Ramos (cell line): ENCODE data around the gene IMMP2L.

Source experiments
- in situ Hi-C: fragments of 300-500 bp; cut with MboI; formaldehyde crosslinking; loops from one replicate; pipeline ENCODE4 v1.14.3; 2022; ENCODE audit warnings: low sequenced_read_pairs; ENCODE audit not compliant: unreplicated experiment

IMMP2L gene

DNA sequence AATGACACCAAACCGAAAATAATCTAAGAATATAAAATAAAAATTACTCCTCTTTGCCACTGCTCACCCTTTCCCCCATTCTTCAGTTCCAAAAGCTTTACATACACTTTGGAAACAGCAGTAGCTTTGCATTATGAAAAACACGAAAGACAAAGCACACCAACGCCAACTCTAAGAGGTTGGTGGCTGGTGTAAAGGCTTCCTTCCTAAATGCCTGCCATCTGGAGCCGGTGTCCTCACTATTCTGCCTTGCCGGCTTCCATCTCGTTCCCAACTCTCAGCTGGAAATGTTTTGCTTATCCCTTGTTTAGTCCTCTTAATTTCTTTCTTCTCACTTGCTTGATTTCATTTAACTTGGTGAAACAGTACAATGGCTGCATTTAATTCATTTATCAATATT is 752.5 kb downstream of the IMMP2L start:
- in situ Hi-C loops, result no loop called here

GRCh38 chr7:110808361-110808760 is 753.9 kb downstream of the IMMP2L start:
- in situ Hi-C loops, result no loop called here

DNA sequence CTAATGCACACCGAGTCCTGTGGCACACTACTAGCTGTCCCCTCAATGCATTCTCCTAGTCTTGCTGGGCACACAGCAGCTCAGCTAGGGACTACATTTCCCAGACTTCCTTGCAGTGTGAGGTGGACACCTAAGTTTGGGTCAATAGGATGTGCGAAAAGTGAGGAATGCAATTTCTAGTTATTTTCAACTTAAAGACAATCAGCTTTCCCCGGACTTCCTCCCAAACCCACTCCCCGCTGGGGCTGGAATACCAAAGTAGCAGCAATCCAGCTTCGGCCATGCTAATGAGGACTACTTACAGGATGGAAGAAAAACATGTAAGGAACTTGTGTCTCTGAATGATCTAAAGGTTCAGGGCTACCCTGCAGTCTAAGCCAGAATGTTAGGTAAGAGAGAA is 757.8 kb downstream of the IMMP2L start:
- in situ Hi-C loops, result no loop called here

- in situ Hi-C loops, result no loop called here
These were observed 758.6 kb downstream of the IMMP2L start for GRCh38 chr7:110803602-110804143.

DNA sequence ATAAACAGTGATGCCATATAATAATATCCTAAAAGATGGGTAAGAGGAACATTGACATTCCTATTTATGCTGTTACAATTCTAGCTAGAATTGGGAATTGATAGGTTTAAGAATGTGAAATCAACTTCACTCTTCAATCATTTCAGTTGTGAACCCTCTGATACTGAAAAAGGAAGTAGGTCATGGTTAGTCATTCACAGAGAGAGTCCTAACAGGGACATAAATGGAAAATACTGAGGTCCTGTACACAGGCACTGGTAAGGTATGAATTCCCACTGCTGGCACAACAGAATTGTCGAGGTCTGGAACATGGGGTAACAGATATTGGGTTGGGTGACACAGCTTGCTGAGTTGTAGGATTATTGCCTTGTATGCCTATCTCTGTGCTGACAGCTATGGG is 760.8 kb downstream of the IMMP2L start:
- in situ Hi-C loops, result no loop called here

DNA sequence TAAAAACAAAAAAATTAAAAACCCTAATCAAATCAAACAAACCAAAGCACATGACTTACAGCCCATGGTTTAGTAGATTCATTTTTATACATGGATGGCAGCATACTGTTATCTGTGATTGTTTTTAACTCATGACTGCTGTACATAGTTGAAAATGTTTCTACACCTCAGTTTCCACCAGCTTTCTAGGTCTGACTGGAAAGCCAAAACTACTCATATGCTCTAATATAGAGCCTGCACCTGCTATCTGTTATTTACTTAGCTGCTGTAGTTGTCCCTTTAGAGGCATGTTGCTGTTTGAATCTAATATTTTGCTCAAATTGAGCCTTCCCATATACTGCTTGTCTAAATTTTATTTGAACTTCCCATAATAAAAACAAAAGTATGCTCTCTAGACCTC is 761.3 kb downstream of the IMMP2L start:
- in situ Hi-C loops, result no loop called here

GRCh38 chr7:110797656-110798055 is 764.6 kb downstream of the IMMP2L start:
- in situ Hi-C loops, result no loop called here

DNA sequence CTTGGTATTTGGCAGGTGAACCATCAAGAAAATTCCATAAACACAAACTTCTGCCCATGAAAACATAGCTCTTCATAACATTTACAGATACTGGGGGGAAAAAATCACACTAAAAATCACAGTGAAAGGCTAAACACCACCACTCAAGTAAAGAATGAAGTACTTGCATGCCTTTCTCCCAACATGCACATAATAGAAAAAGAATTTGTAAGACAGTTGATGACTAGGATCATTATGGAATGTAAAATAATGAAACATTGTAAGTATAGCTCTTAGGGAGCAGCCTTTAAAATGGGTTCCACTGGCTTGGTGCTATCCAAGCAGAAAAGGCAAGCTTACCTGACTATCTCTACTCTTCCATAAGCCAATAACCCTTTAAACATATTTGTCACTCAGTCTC is 771.3 kb downstream of the IMMP2L start:
- in situ Hi-C loops, result no loop called here

GRCh38 chr7:110786328-110786965 is 775.8 kb downstream of the IMMP2L start:
- in situ Hi-C loops, result no loop called here

- in situ Hi-C loops, result no loop called here
These were observed 777.5 kb downstream of the IMMP2L start for GRCh38 chr7:110784749-110785148.

DNA sequence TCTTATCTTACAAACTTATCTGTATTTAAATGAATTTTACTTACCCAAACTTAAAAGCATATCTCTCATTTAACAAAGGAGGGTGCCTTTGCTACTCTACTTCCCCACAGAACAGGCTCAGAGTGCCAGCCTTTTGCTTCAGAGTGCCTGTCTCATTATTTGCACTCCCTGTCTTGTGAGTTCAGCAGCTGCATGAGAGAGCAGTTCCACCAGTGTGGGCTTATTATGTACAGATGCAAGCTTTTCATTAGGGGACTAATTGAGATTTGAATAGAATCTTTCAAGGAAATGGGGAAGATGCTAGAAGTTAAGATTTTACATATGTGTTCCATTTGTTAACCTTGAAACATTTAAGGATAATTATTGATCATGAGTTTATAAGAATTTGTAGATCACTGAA is 781.6 kb downstream of the IMMP2L start:
- in situ Hi-C loops, result no loop called here

GRCh38 chr7:110779339-110779738 is 783.0 kb downstream of the IMMP2L start:
- in situ Hi-C loops, result no loop called here

DNA sequence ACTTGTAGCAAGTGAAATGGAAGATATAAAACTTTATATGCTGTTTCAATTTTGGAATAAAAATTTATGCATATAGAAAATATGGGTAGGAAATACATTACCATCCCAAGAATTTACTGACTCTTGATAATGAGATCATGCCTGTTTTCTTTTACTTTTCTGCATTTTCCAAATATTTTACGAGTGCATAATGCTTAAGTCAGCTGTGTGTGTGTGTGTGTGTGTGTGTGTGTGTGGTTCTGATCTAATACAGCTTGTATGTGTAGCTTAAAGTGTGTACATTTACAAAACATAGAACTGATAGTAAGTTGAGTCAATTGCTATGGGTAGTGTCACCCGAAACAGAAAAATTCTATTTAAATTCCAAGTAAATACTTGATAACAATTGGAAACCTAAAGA is 787.2 kb downstream of the IMMP2L start:
- in situ Hi-C loops, result no loop called here

DNA sequence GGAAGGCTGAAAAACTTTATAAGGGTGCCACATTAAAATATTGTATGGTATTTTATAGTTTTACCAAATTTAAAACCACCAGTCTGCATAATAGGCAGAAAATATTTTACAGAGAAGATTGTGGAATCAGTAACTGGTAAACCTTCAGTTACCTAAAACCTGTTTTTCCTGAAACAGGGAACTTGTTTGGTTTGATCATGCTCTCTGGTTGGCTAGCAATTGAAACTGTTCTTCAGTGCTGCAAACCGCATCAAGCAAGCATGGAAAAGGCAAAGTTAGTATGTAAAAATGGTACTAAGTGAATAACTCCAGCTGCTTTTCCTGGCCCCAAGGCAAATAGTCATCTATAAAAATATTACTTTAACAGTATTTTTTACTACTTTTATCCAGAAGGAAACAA is 788.2 kb downstream of the IMMP2L start:
- in situ Hi-C loops, result no loop called here

DNA sequence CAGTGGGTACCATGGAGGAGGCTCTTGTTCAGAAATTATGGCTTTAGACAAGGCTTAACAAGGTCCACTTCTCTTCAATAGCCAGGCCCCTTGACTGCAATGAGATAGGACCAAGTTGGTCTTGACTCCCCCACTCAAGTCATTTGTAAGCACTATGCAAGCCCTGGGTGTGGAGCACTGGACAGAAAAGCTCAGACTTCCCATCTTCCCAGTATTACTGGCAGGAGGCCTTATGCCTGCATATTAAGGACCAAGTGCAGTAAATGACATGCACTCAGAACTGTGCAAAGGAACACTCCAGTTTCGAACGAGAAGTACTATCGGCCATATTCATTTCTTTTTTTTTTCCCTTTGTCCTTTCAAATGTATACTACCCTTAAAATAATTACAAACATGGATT is 789.7 kb downstream of the IMMP2L start:
- in situ Hi-C loops, result no loop called here

DNA sequence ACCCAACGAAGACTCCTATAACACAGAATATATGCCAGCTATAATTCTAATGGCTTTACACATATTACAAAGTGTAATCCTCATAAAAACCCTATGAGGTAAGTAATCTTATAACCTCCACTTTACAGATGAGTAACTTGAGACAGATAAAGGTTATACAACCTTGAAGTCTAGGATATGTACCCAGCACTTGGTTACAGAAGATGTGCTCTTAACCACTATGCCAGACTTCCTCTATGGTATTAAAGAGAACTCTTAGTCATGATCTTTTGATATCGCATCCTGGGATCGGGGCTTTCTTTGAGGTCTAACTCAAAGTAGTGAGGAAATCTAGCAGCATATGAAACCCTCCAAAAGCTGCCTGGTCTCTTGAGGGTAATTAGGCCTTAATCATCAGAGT is 790.6 kb downstream of the IMMP2L start:
- in situ Hi-C loops, result no loop called here

DNA sequence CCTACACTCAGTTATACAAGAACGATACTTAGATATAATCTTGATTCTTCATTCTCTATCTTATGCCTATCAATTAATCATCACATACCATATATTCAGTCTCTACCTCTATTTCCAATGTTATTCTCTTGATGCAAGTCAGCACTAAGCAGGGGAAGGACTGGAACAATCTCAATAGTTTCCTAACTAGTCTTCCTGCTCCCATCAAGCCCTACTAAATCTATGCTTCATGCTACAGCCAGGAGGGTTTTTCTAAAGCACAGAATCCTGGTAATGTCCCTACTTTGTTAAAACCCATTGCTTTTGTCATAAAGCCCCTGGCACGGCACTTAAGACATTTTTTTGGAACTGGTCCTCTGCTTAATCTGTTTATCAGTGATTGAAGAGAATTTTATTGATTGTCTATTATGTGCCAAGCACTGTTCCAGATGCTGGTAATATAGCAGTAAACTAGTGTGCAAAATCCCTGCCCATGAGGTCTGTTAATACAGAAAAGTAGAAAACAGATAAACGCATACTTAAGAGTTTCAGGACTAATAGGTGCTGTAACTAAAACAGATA is 794.7 kb downstream of the IMMP2L start:
- in situ Hi-C loops, result no loop called here

- in situ Hi-C loops, result no loop called here
These were observed 795.4 kb downstream of the IMMP2L start for GRCh38 chr7:110766864-110767263.

DNA sequence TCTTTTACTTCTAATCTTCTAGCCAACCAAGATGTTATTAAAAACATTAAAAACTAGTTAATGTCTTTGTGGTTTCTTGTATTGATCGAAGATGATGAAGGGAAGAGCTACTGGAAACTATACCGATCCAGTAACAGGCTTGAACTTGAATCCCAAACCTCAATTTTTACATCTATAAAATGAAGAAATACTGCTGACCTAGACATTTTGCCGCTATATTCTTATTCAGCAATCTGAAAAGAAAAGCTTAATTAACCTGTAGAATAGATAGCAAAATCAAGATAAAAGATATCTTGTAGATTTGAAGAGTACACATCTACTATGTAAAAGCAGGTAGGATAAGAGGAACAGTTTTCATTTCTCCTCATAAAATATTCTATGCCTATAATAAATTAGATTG is 797.4 kb downstream of the IMMP2L start:
- in situ Hi-C loops, result no loop called here

- in situ Hi-C loops, result no loop called here
These were observed 799.6 kb downstream of the IMMP2L start for GRCh38 chr7:110762546-110763225.

DNA sequence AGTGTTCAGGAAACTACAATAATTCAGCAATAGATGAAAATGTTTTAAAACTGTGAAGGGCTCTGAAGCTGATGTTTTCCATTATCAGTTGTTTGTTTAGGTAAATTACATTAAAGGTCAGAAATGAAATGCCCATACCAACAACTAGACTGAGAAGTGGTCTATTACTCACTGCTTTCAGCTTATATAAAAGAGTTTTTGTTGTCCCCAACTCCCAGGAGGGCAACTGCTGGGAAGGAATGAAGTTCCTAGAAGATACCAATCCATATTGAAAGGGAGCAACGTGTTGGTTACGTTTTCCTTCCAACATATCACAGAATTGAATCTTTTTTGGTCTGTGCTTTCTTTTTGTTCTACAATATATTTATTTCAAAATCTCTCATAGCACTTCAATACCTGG is 802.0 kb downstream of the IMMP2L start:
- in situ Hi-C loops, result no loop called here

- in situ Hi-C loops, result no loop called here
These were observed 803.2 kb downstream of the IMMP2L start for GRCh38 chr7:110759069-110759468.
